ENCODE results near the gene TSPAN2.

GRCh38 chr1:115067161-115067859 lies 22.0 kb downstream of the TSPAN2 start:
- TF ChIP-seq CTCF (IDR thresholded peaks at IDR 0.05) (no peak), ZC3H11A (IDR thresholded peaks at IDR 0.05) (no peak)
